ENCODE results near the gene REPS1. TPM values are rescaled to one million over a fixed set of nuclear protein-coding genes. Genes with fewer than 3 reads are reported as not detected.

The REPS1 gene
- total RNA-seq, 4 donors from 2014 or later: 33.5 to 74.4 (median 48.6) TPM

DNA sequence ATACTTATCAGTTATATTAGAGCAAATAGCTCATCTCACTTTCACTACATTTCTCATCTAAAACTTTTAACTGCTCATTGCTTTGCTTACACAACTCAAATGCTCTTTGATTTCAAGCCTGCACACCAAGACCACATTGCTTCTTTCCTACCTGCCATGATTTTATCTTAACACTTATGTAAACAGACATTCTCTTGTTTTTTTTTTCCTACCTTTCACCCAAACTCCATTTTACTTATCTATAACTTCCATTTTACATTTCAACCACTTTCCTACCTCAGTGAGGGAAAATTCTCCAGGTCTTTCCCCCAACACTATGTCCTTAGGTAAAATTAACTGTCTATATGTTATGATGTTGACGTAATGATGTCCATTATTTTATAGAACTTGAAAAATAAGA is 24.0 kb downstream of the REPS1 start:
- Histone ChIP-seq H3K9me3 (no peaks in the 10 kb centered on the region), H3K36me3 (no peaks in the 10 kb centered on the region), H3K27me3 (no peaks in the 10 kb centered on the region), H3K4me3 (no peak overlapping the region), H3K27ac (no peak overlapping the region), H3K4me1 (peaks cover 3 to 35% (median 5%) of the 10 kb centered on the region in 4 donors)
- 94 to 100% methylated on average over 1 of the region's 1 CpG for WGBS, 2 donors (ENCODE audit: low coverage in 1 of 2)
- intact Hi-C loops (cut with DNase I; ENCODE audit: low total_unique reads) (no loop called here), in situ Hi-C loops (cut with MboI; ENCODE audit: low pct_ligation_motif_present in 1 of 4, low pct_unique_long_range_greater_than_20kb in 1 of 4, low sequenced_read_pairs in 3 of 4) (no loop called here)
- DNase-seq: no peak
- TF ChIP-seq CTCF (IDR thresholded peaks at IDR 0.05): no peak
- TF ChIP-seq POLR2A (IDR thresholded peaks at IDR 0.05): no peak
- TF ChIP-seq POLR2AphosphoS5 (IDR thresholded peaks at IDR 0.05): no peak
- no peak for TF ChIP-seq EP300 (IDR thresholded peaks at IDR 0.05; ENCODE audit: low read depth)

DNA sequence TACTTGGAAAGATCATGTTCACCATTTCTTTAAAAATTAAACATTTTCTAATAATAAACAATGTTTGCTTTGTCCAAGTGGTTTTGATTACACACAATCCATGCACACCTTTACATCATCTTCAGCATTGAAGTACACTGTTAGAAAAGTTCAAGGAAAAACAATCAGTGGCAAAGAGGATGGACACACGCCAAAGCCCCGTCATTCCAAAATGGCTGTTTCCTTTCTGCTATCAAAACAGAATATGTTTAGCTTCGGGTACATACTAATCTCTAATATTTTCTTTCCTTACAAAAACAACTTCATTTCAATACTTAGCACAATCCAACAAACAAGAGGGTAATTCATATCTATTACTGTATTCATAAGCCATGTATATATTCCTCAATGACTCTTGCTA is 24.5 kb downstream of the REPS1 start:
- in situ Hi-C loops (cut with MboI; ENCODE audit: low pct_ligation_motif_present in 1 of 4, low pct_unique_long_range_greater_than_20kb in 1 of 4, low sequenced_read_pairs in 3 of 4): no loop called here
- no peak overlapping the region for H3K27ac ChIP-seq
- H3K27me3 ChIP-seq: no peaks in the 10 kb centered on the region
- 89 to 90% methylated on average over 3 of the region's 3 CpGs for whole genome bisulfite sequencing, 2 donors (ENCODE audit: low coverage in 1 of 2)
- DNase-seq: no peak
- no peaks in the 10 kb centered on the region for H3K36me3 ChIP-seq
- TF ChIP-seq POLR2A (IDR thresholded peaks at IDR 0.05) (no peak), EP300 (IDR thresholded peaks at IDR 0.05; ENCODE audit: low read depth) (no peak)
- no peak overlapping the region for H3K4me3 ChIP-seq
- no peaks in the 10 kb centered on the region for H3K9me3 ChIP-seq
- intact Hi-C loops (cut with DNase I; ENCODE audit: low total_unique reads): no loop called here
- H3K4me1 ChIP-seq: peaks cover 3 to 36% (median 5%) of the 10 kb centered on the region in 4 donors

- DNase-seq: no peak
- no peak overlapping the region for H3K27ac ChIP-seq
- TF ChIP-seq EP300 (IDR thresholded peaks at IDR 0.05; ENCODE audit: low read depth) (no peak), CTCF (IDR thresholded peaks at IDR 0.05) (no peak), POLR2AphosphoS5 (IDR thresholded peaks at IDR 0.05) (no peak), POLR2A (IDR thresholded peaks at IDR 0.05) (no peak)
- H3K4me1 ChIP-seq: peaks cover 4 to 40% (median 7%) of the 10 kb centered on the region in 4 donors
- whole genome bisulfite sequencing, 2 donors (ENCODE audit: low coverage in 1 of 2): 89 to 96% methylated on average over 3 of the region's 3 CpGs
- no peaks in the 10 kb centered on the region for H3K27me3 ChIP-seq
- in situ Hi-C loops (cut with MboI; ENCODE audit: low pct_ligation_motif_present in 1 of 4, low pct_unique_long_range_greater_than_20kb in 1 of 4, low sequenced_read_pairs in 3 of 4): no loop called here
- H3K36me3 ChIP-seq: no peaks in the 10 kb centered on the region
- no peaks in the 10 kb centered on the region for H3K9me3 ChIP-seq
- intact Hi-C loops (cut with DNase I; ENCODE audit: low total_unique reads): no loop called here
- no peak overlapping the region for H3K4me3 ChIP-seq
These were observed 24.9 kb downstream of the REPS1 start for GRCh38 chr6:138963119-138963518.

DNA sequence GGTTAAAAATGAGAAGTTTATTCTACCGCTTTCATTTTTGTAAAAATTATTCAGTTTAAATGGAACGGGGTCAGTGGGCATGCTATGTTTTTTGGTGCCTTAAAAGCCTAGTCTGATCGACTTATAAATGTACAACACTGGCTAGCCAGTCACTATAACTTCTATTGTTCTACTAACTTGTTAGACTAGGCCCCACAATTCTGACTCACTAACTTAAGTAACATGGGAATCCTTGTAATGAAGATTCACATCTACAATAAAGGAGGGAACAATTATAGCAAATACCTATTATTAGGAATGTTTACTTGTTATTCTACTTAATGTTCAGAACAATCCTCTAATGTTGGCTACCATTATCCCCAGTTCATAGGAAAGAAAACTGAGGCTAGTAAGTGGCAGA is 28.5 kb downstream of the REPS1 start:
- TF ChIP-seq CTCF (IDR thresholded peaks at IDR 0.05) (no peak), EP300 (IDR thresholded peaks at IDR 0.05; ENCODE audit: low read depth) (no peak), POLR2AphosphoS5 (IDR thresholded peaks at IDR 0.05) (no peak), POLR2A (IDR thresholded peaks at IDR 0.05) (no peak)
- in situ Hi-C loops (cut with MboI; ENCODE audit: low pct_ligation_motif_present in 1 of 4, low pct_unique_long_range_greater_than_20kb in 1 of 4, low sequenced_read_pairs in 3 of 4): no loop called here
- Histone ChIP-seq H3K27me3 (no peaks in the 10 kb centered on the region), H3K4me1 (peaks cover 10 to 52% (median 23%) of the 10 kb centered on the region in 4 donors), H3K9me3 (no peaks in the 10 kb centered on the region), H3K4me3 (no peak overlapping the region), H3K27ac (no peak overlapping the region), H3K36me3 (no peaks in the 10 kb centered on the region)
- DNase-seq: no peak
- intact Hi-C loops (cut with DNase I; ENCODE audit: low total_unique reads): no loop called here
- WGBS, 2 donors (ENCODE audit: low coverage in 1 of 2): 90 to 93% methylated on average over 3 of the region's 3 CpGs

DNA sequence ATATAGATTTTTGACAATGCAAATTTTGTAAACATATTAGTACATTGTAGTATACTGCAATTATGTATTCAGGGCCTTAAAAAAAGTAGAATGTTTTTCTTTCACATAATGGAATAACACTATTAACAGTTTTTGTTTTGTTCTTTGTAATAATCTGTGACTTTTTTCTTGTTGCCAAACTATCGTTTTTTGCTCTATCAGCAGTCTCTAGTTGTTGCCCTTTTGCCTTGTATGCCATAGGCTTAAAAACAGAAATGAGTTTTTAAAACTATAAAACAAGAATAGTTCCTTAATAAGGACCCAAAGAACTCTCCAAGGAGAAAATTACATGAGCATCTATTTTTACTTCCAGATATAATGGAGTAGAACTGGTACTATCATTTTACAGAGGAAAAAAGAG is 29.5 kb downstream of the REPS1 start:
- TF ChIP-seq EP300 (IDR thresholded peaks at IDR 0.05; ENCODE audit: low read depth) (no peak), POLR2A (IDR thresholded peaks at IDR 0.05) (no peak), CTCF (IDR thresholded peaks at IDR 0.05) (no peak), POLR2AphosphoS5 (IDR thresholded peaks at IDR 0.05) (no peak)
- no peak for DNase-seq
- intact Hi-C loops (cut with DNase I; ENCODE audit: low total_unique reads): no loop called here
- Histone ChIP-seq H3K9me3 (no peaks in the 10 kb centered on the region), H3K27ac (peak overlapping the region in 2 of 4 donors; percentile 56 to 67), H3K4me1 (peaks cover 10 to 46% (median 23%) of the 10 kb centered on the region in 4 donors), H3K36me3 (no peaks in the 10 kb centered on the region), H3K4me3 (no peak overlapping the region), H3K27me3 (no peaks in the 10 kb centered on the region)
- WGBS, 2 donors (ENCODE audit: low coverage in 1 of 2): 64 to 65% methylated on average over 1 of the region's 1 CpG
- in situ Hi-C loops (cut with MboI; ENCODE audit: low pct_ligation_motif_present in 1 of 4, low pct_unique_long_range_greater_than_20kb in 1 of 4, low sequenced_read_pairs in 3 of 4): no loop called here

All from transverse colon (tissue), 4 donors.